Keratinocyte (primary cell): ENCODE results near the gene MICAL2.

Source experiments
- CTCF ChIP-seq, 3 experiments: IDR thresholded peaks in 1 of 3; conservative IDR thresholded peaks in 1 of 3; optimal IDR thresholded peaks in 1 of 3; 2 replicates in 2 of 3; 3 replicates in 1 of 3; pipeline versions ENCODE3 to v1.5.1; 2011; ENCODE audit warnings: low read length in 3 of 3, mild to moderate bottlenecking in 3 of 3, moderate library complexity in 2 of 3, control low read depth in 1 of 3, inconsistent platforms in 1 of 3; ENCODE audit not compliant: insufficient read depth in 2 of 3; ENCODE audit errors: extremely low read depth in 1 of 3
- EZH2 ChIP-seq: IDR thresholded peaks from one replicate; pipeline ENCODE4 v1.6.1; 2012; ENCODE audit warnings: inconsistent platforms, mild to moderate bottlenecking, low read length, moderate library complexity

- TF ChIP-seq EZH2 (no peak), CTCF (optimal IDR thresholded peaks at IDR 0.05 in 1 of 3, IDR thresholded peaks at IDR 0.05 in 1 of 3, conservative IDR thresholded peaks at IDR 0.05 in 1 of 3; ENCODE audit: extremely low read depth in 1 of 3, insufficient read depth in 2 of 3, low read length in 3 of 3) (no peak)
Measured at GRCh38 chr11:12245549-12246016, 135.2 kb downstream of the MICAL2 start.
